ENCODE data around the gene COP1. TPM values are rescaled to one million over a fixed set of nuclear protein-coding genes. Genes with fewer than 3 reads are reported as not detected.

COP1 gene
- total and polyA plus RNA-seq, 2 of the 8 experiments (the other 6 are each of a cell fraction or from before 2014, with no cell fraction given) = 26.2 to 44.9 TPM

DNA sequence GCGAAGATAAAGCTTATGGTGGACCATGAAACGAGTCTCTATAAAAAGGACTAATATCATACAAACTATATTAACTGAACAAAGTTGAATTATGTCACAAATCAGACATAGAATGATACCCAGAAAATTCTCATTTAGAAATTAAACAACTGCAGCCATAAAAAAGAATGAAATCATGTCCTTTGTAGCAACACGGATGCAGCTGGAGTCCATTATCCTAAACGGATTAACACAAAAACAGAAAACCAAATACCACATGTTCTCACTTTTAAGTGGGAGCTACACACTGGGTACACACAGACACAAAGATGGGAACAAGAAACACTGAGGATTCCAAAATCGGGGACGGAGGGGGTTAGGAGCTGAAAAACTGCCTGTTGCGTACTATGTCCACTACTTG is 11.5 kb downstream of the COP1 start:
- no peaks in the 10 kb centered on the region for H3K36me3 ChIP-seq (ENCODE audit: control insufficient read depth in 2 of 4, insufficient read depth in 4 of 4, low read length in 3 of 4)
- 0 out of 2 replicates have a peak, but pooled peaks cover 2% of the 10 kb centered on the region for H3K79me1 ChIP-seq (ENCODE audit: low read depth, low read length)
- H3K9me3 ChIP-seq (ENCODE audit: insufficient read depth in 2 of 2, low read depth in 1 of 2, low read length in 1 of 2) = no peaks in the 10 kb centered on the region
- H2BK20ac ChIP-seq (ENCODE audit: low read length) = no peak overlapping the region
- no peak overlapping the region for H4K91ac ChIP-seq (replicated peaks; ENCODE audit: insufficient read length, low read length)
- H3K79me2 ChIP-seq (ENCODE audit: control insufficient read depth in 1 of 2, insufficient read depth in 2 of 2, low read length in 2 of 2) = peaks cover 8 to 100% of the 10 kb centered on the region in 2 experiments
- no peak overlapping the region for H4K8ac ChIP-seq (ENCODE audit: extremely low read depth, insufficient read depth, low read length)
- H3K23me2 ChIP-seq (ENCODE audit: low read depth, low read length) = no peaks in the 10 kb centered on the region
- H3K4me3 ChIP-seq (ENCODE audit: extremely low read depth in 1 of 4, insufficient read depth in 2 of 4, low read depth in 3 of 4, low read length in 4 of 4) = no peak overlapping the region
- no peaks in the 10 kb centered on the region for H3K4me1 ChIP-seq (replicated peaks in 1 of 4; ENCODE audit: control insufficient read depth in 3 of 4, insufficient read depth in 4 of 4, low read length in 3 of 4)
- H3K27ac ChIP-seq (ENCODE audit: low read depth, low read length) = no peak overlapping the region
- H4K5ac ChIP-seq (ENCODE audit: insufficient read length, low read depth, low read length) = no peak overlapping the region
- DNase-seq (ENCODE audit: low read depth in 1 of 2, low spot score in 2 of 2) = no peak
- no peak overlapping the region for H2AFZ ChIP-seq (ENCODE audit: low read length)
- no peak overlapping the region for H2BK5ac ChIP-seq (ENCODE audit: low read depth, low read length)
- TF ChIP-seq YY1 (IDR thresholded peaks at IDR 0.05; ENCODE audit: low read depth, low read length) = no peak
- H2BK12ac ChIP-seq (ENCODE audit: low read depth, low read length) = no peak overlapping the region
- ChIA-PET POLR2A (ENCODE audit: partially characterized antibody) (interaction anchor here (0.8 to 1.8 kb wide), 3 partner anchors 9 to 12 kb away, joined by 3 to 8 read pairs (median 3); partner anchors contain the start of gene COP1), CTCF (ENCODE audit: partially characterized antibody) (interaction anchor here (1.4 kb wide), 2 partner anchors 11 kb away, joined by 3 to 4 read pairs; no protein-coding TSS in a partner anchor)
- H3K23ac ChIP-seq (ENCODE audit: insufficient read length) = no peak overlapping the region
- H2BK120ac ChIP-seq (replicated peaks; ENCODE audit: low read depth, low read length) = no peak overlapping the region
- no peak overlapping the region for H3K4ac ChIP-seq (replicated peaks; ENCODE audit: insufficient read length, low read depth, low read length)
- H3K9ac ChIP-seq (replicated peaks in 1 of 4; ENCODE audit: extremely low read depth in 1 of 4, low read depth in 3 of 4, low read length in 3 of 4) = no peak overlapping the region
- no peak overlapping the region for H3K18ac ChIP-seq (ENCODE audit: extremely low read depth, low read length)
- FAIRE-seq = no peak
- no peak overlapping the region for H2AK5ac ChIP-seq (ENCODE audit: low read depth, low read length)
- H2BK15ac ChIP-seq (ENCODE audit: low read length) = no peak overlapping the region
- H3K4me2 ChIP-seq (ENCODE audit: insufficient read depth in 1 of 2, low read depth in 2 of 2, low read length in 2 of 2) = no peak overlapping the region
- 88% methylated on average over 7 of the region's 7 CpGs; no CpG with 5 or more reads in 1 of the 2 experiments for WGBS, 2 experiments (ENCODE audit: extremely low coverage in 1 of 2, insufficient coverage in 1 of 2, insufficient read length in 1 of 2, insufficient replicate concordance in 2 of 2, low coverage in 1 of 2, low lambda C conversion rate in 2 of 2, missing lambda C conversion rate in 1 of 2)
- no peak overlapping the region for H3K14ac ChIP-seq (ENCODE audit: insufficient read length)
- H4K20me1 ChIP-seq (replicated peaks in 1 of 2; ENCODE audit: control insufficient read depth in 1 of 2, insufficient read depth in 2 of 2, low read length in 2 of 2) = peaks cover under 1 to 6% of the 10 kb centered on the region in 2 experiments
- H3K56ac ChIP-seq (replicated peaks; ENCODE audit: insufficient read length, low read depth, low read length) = no peak overlapping the region
- H3K27me3 ChIP-seq (replicated peaks in 1 of 4; ENCODE audit: control insufficient read depth in 3 of 4, extremely low read depth in 1 of 4, insufficient read depth in 3 of 4, low read length in 3 of 4) = no peaks in the 10 kb centered on the region
